GM23338 (cell line): ENCODE measurements around the gene FUZ.

Source experiments
- CREB1 ChIP-seq: fragments of 250-450 bp; sonication (Bioruptor Pico); IDR thresholded peaks from 2 replicates; pipeline ENCODE4 v1.5.0; 2020; ENCODE audit warnings: low read depth, mild to moderate bottlenecking, moderate library complexity
- CTCF ChIP-seq, 2 experiments: fragments of 200-600 bp in 1 of 2; sonication (generic) in 1 of 2; conservative IDR thresholded peaks; 2 replicates each; pipeline versions ENCODE4 v1.5.1 to v1.6.1; 2016 to 2017; ENCODE audit warnings: antibody characterized with exemption in 2 of 2, low read depth in 2 of 2, mild to moderate bottlenecking in 2 of 2, moderate library complexity in 1 of 2
- EZH2 ChIP-seq: fragments of 200-600 bp; sonication (generic); IDR thresholded peaks from one replicate; pipeline ENCODE4 v1.8.0; 2017; ENCODE audit warnings: antibody characterized with exemption, mild to moderate bottlenecking, low read depth; ENCODE audit not compliant: unreplicated experiment
- EZH2phosphoT487 ChIP-seq: fragments of 200-600 bp; sonication (generic); IDR thresholded peaks from one replicate; pipeline ENCODE4 v1.8.1; 2018; ENCODE audit warnings: antibody characterized with exemption; ENCODE audit not compliant: unreplicated experiment
- POLR2AphosphoS5 ChIP-seq: IDR thresholded peaks from 2 replicates; pipeline ENCODE4 v1.6.1; 2016; ENCODE audit warnings: antibody characterized with exemption, low read depth
- REST ChIP-seq: IDR thresholded peaks from one replicate; pipeline ENCODE4 v1.6.1; 2018; ENCODE audit warnings: antibody characterized with exemption; ENCODE audit not compliant: unreplicated experiment
- TF ChIP-seq, protein P1 (sequence below): IDR thresholded peaks from 2 replicates; pipeline ENCODE4 v1.6.1; 2016; ENCODE audit warnings: antibody characterized with exemption

DNA sequence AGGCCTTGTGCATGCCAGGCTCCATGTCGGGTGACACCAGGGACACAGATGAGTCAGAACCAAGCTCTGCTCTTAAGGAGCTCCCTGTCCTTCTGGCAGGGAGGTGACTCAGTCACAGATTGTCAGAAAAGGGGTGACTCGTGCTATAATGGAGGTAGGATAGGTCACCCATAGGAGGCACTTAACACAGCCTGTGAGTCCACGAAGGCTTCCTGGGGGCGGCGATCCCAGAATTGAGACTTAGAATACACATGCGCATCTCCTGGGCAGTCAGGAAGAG, 19.6 kb downstream of the FUZ start:
- TF ChIP-seq POLR2AphosphoS5 (no peak), EZH2 (no peak), CTCF (conservative IDR thresholded peaks at IDR 0.05; ENCODE audit: low read depth in 2 of 2) (no peak), EZH2phosphoT487 (no peak), REST (no peak), CREB1 (CRISPR knock-in tag) (no peak)
- TF ChIP-seq, protein P1, sequence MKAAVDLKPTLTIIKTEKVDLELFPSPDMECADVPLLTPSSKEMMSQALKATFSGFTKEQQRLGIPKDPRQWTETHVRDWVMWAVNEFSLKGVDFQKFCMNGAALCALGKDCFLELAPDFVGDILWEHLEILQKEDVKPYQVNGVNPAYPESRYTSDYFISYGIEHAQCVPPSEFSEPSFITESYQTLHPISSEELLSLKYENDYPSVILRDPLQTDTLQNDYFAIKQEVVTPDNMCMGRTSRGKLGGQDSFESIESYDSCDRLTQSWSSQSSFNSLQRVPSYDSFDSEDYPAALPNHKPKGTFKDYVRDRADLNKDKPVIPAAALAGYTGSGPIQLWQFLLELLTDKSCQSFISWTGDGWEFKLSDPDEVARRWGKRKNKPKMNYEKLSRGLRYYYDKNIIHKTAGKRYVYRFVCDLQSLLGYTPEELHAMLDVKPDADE: no peak
